GM13977 (cell line): ENCODE results near the gene CDK18.

ENCODE experiments used
- DNase-seq: peaks from one replicate; pipeline ENCODE4 v3.0.0; 2012; ENCODE audit warnings: low spot score
- CTCF ChIP-seq: IDR thresholded peaks from 2 replicates; pipeline ENCODE4 v1.5.1; 2012; ENCODE audit warnings: mild to moderate bottlenecking, control low read depth; ENCODE audit not compliant: insufficient read depth; ENCODE audit errors: extremely low read depth, missing control alignments
- in situ Hi-C: fragments of 300-500 bp; cut with MboI; formaldehyde crosslinking; loops from one replicate; pipeline ENCODE4 v1.12.0; 2022; ENCODE audit warnings: low sequenced_read_pairs, low pct_unique_long_range_greater_than_20kb, mixed read lengths, inconsistent platforms; ENCODE audit not compliant: unreplicated experiment

The CDK18 gene

GRCh38 chr1:205458777-205459566 is 45.5 kb upstream of the CDK18 start:
- in situ Hi-C loops = no loop called here
- DNase-seq = no peak
- TF ChIP-seq CTCF = no peak

DNA sequence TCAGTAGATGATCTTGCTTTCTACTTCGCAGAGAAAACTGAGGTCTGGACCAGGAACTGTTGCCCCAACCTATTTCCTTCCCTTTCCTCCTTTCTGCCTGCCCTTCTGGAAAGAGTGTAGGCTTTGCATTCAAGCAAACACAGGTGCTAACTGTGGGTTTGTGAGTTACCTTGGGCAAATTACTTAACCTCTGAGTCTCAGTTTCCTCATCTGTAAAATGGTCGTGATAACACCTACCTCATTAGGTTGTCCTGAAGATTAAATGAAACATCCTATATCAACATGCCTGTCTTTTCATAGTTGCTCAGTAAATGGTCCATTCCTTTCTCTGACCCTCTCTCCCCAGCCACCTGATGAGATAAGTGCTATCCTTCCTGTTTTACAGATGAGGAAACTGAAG is 39.1 kb upstream of the CDK18 start:
- no peak for TF ChIP-seq CTCF
- no peak for DNase-seq
- in situ Hi-C loops = no loop called here

- no peak for TF ChIP-seq CTCF
- no peak for DNase-seq
- in situ Hi-C loops = no loop called here
Observed at GRCh38 chr1:205466595-205467220, 37.8 kb upstream of the CDK18 start.

DNA sequence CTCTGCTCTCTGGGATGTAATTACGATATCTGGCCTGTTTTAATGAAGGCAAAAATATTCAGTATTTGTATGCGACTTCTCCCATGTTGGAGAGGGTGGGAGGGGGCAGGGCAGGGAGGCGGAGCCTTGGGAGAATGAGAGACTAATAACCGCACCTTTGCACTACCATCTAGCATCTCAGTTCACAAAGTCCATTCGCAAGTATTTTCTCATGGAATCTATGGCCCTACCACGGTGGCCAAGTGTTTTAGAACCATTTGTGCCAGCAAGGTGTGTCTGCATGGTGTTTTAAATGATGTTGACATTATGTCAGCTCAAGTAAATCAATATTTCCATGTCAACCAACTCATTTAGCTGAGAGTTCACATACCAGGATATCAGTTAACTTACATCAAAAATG is 34.3 kb upstream of the CDK18 start:
- TF ChIP-seq CTCF = no peak
- no peak for DNase-seq
- in situ Hi-C loops = no loop called here

- in situ Hi-C loops = no loop called here
- DNase-seq = no peak
- TF ChIP-seq CTCF = no peak
Observed at GRCh38 chr1:205472737-205473441, 31.6 kb upstream of the CDK18 start.

- no peak for DNase-seq
- in situ Hi-C loops = no loop called here
Observed at GRCh38 chr1:205473475-205473874, 31.0 kb upstream of the CDK18 start.

More at GRCh38 chr1:205473475-205473874, 31.0 kb upstream of the CDK18 start:
- no peak for TF ChIP-seq CTCF
